Calu3 (cell line): Measurements from ENCODE around the gene UBA6. TPM values are rescaled to one million over a fixed set of nuclear protein-coding genes. Genes with fewer than 3 reads are reported as not detected.
"Not testable (repeated sequence)": the region's sequence is repeated elsewhere in the genome, so short reads cannot be mapped to it uniquely, and the experiment has no call there.

ENCODE experiments used
- BruUV-seq: library from RNA; stranded (reverse); fragments of 400-500 nt; replicated peaks from 2 replicates; lab custom pipeline; 2021; lab: Mats Ljungman, UMichigan
- CTCF ChIA-PET: fragments of 300-600 bp; sonication (Branson Sonifier 250); formaldehyde crosslinking; loops from one replicate; lab custom pipeline; 2022; ENCODE audit warnings: antibody characterized with exemption; lab: Charles Lee
- DNase-seq: peaks from one replicate; pipeline ENCODE4 v3.0.0; 2022
- H3K27ac Mint-ChIP-seq: one replicate; pipeline ENCODE4 v1.8.0; 2022; ENCODE audit warnings: mixed read lengths; ENCODE audit not compliant: unreplicated experiment
- H3K27me3 Mint-ChIP-seq: one replicate; pipeline ENCODE4 v1.8.0; 2022; ENCODE audit warnings: mixed read lengths; ENCODE audit not compliant: unreplicated experiment
- H3K36me3 Mint-ChIP-seq: one replicate; pipeline ENCODE4 v1.8.0; 2022; ENCODE audit warnings: mild to moderate bottlenecking, moderate library complexity, mixed read lengths; ENCODE audit not compliant: insufficient read depth, unreplicated experiment
- H3K4me1 Mint-ChIP-seq: one replicate; pipeline ENCODE4 v1.8.0; 2022; ENCODE audit warnings: mild to moderate bottlenecking, low read depth, mixed read lengths; ENCODE audit not compliant: unreplicated experiment
- H3K4me3 Mint-ChIP-seq: one replicate; pipeline ENCODE4 v1.8.0; 2022; ENCODE audit warnings: mild to moderate bottlenecking, low read depth, moderate library complexity, mixed read lengths; ENCODE audit not compliant: unreplicated experiment
- H3K9me3 Mint-ChIP-seq: one replicate; pipeline ENCODE4 v1.8.0; 2022; ENCODE audit warnings: low read depth, mixed read lengths; ENCODE audit not compliant: unreplicated experiment
- CTCF ChIP-seq: fragments of 200-600 bp; IDR thresholded peaks from one replicate; pipeline ENCODE4 v1.8.0; 2022; ENCODE audit warnings: antibody characterized with exemption; ENCODE audit not compliant: unreplicated experiment
- intact Hi-C: fragments of 100-400 bp; cut with micrococcal nuclease; formaldehyde crosslinking; loops from one replicate; pipeline ENCODE4 v1.10.0; 2022; ENCODE audit not compliant: unreplicated experiment
- total RNA-seq: library from RNA; stranded (reverse); gene quantifications from 2 replicates; pipeline ENCODE4 v1.2.3, GENCODE V29; 2022

Gene UBA6
- total RNA-seq, 1 experiment from 2014 or later, result 66.1 TPM

GRCh38 chr4:67744561-67745283 is 43.8 kb upstream of the UBA6 start:
- DNase-seq, result no peak
- no TSS peak for BruUV-seq
- Mint-ChIP-seq H3K36me3 (no peaks in the 10 kb centered on the region), H3K4me1 (no peaks in the 10 kb centered on the region), H3K27me3 (no peaks in the 10 kb centered on the region), H3K9me3 (no peaks in the 10 kb centered on the region), H3K27ac (no peak overlapping the region), H3K4me3 (no peak overlapping the region)
- no peak for TF ChIP-seq CTCF
- intact Hi-C loops, result loop anchor here (5.0 kb wide), 1 partner anchor 168 kb away; no protein-coding TSS in a partner anchor
- CTCF ChIA-PET, result no interaction called here

- no TSS peak for BruUV-seq
- Mint-ChIP-seq H3K4me1 (no peaks in the 10 kb centered on the region), H3K9me3 (no peaks in the 10 kb centered on the region), H3K27me3 (no peaks in the 10 kb centered on the region), H3K27ac (no peak overlapping the region), H3K4me3 (no peak overlapping the region), H3K36me3 (no peaks in the 10 kb centered on the region)
- CTCF ChIA-PET, result no interaction called here
- DNase-seq, result no peak
- no peak for TF ChIP-seq CTCF
- intact Hi-C loops, result no loop called here
Measured at GRCh38 chr4:67743194-67743593, 42.2 kb upstream of the UBA6 start.

DNA sequence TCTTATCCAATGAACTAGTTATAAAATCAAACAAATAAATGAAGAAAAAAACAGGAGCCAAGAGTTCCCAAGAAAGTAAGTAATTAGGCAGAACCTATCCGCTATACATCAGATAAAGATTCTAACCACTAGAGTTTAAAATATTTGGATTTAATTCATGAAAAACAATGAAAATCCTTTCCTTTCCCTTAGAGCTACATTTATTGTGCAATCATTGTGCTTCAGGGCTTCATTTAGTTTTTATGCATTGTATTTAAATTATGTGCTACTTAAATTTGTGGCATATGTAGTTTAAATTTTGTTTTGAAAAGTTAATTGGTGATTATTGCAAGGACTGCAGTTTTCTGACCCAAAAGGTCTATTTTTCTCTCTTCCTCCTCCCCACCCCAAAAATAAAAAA is 35.3 kb upstream of the UBA6 start:
- CTCF ChIA-PET, result no interaction called here
- BruUV-seq, result no TSS peak
- Mint-ChIP-seq H3K9me3 (no peaks in the 10 kb centered on the region), H3K4me1 (no peaks in the 10 kb centered on the region), H3K27me3 (no peaks in the 10 kb centered on the region), H3K4me3 (no peak overlapping the region), H3K27ac (no peak overlapping the region), H3K36me3 (no peaks in the 10 kb centered on the region)
- DNase-seq, result no peak
- intact Hi-C loops, result no loop called here
- TF ChIP-seq CTCF, result no peak

DNA sequence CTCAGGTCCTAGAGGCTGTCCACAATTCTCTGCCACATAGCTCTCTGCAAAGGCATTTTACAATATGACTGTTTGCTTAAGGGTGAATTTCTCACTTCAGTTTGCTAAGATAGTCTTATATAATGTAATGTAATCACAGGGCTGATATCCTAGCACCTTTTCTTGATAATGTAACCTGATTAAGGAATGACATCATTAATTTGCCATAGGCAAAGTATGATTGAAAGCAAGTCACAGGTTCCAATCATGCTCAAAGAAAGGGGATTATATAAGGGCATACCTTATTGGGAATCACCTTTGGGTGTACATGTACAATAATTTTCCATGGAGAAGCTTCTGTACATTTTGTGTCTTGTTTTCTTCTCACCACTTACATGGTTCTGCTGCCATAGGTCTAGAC is 34.4 kb upstream of the UBA6 start:
- no peaks in the 10 kb centered on the region for H3K36me3 Mint-ChIP-seq
- no peak for DNase-seq
- intact Hi-C loops, result no loop called here
- H3K4me3 Mint-ChIP-seq, result no peak overlapping the region
- no peak for TF ChIP-seq CTCF
- no peaks in the 10 kb centered on the region for H3K9me3 Mint-ChIP-seq
- CTCF ChIA-PET, result no interaction called here
- no peaks in the 10 kb centered on the region for H3K27me3 Mint-ChIP-seq
- H3K4me1 Mint-ChIP-seq, result no peaks in the 10 kb centered on the region
- H3K27ac Mint-ChIP-seq, result no peak overlapping the region
- BruUV-seq, result no TSS peak

DNA sequence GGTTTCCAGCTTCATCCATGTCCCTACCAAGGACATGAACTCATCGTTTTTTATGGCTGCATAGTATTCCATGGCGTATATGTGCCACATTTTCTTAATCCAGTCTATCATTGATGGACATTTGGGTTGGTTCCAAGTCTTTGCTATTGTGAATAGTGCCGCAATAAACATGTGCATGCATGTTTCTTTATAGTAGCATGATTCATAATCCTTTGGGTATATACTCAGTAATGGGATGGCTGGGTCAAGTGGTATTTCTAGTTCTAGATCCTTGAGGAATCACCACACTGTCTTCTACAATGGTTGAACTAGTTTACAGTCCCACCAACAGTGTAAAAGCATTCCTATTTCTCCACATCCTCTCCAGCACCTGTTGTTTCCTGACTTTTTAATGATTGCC is 29.6 kb upstream of the UBA6 start:
- H3K27me3 Mint-ChIP-seq, DNase-seq, H3K4me3 Mint-ChIP-seq, intact Hi-C loops, H3K9me3 Mint-ChIP-seq, H3K36me3 Mint-ChIP-seq, H3K27ac Mint-ChIP-seq, CTCF ChIA-PET, BruUV-seq, H3K4me1 Mint-ChIP-seq: not testable (repeated sequence)
